ENCODE results near the gene NUCB1. TPM values are rescaled to one million over a fixed set of nuclear protein-coding genes. Genes with fewer than 3 reads are reported as not detected.

NUCB1 gene
- total RNA-seq, 1 experiment from 2014 or later: 153 TPM

- peaks cover 18% of the 10 kb centered on the region for H3K4me1 Mint-ChIP-seq
- CTCF ChIA-PET: interaction anchor here (0.5 to 2.1 kb wide), 3 partner anchors 17 to 155 kb away, joined by 4 to 11 read pairs (median 5); partner anchors contain the start of genes GYS1 and RUVBL2
- POLR2A ChIA-PET: no interaction called here
Observed at GRCh38 chr19:48953141-48953540, 53.0 kb downstream of the NUCB1 start.

GRCh38 chr19:48953990-48954594, 54.0 kb downstream of the NUCB1 start:
- ChIA-PET CTCF (interaction anchor here (0.6 to 2.1 kb wide), 7 partner anchors 8 to 192 kb away, joined by 3 to 11 read pairs (median 4); partner anchors contain the start of gene RUVBL2), POLR2A (interaction anchor here (0.5 to 1.5 kb wide), 4 partner anchors 13 to 196 kb away, joined by 3 to 5 read pairs (median 4); no protein-coding TSS in a partner anchor)
- Mint-ChIP-seq H3K9me3 (no peaks in the 10 kb centered on the region), H3K27me3 (ENCODE audit: low read depth) (peaks cover 15% of the 10 kb centered on the region), H3K4me3 (peak overlapping the region; percentile 86), H3K27ac (peak overlapping the region; percentile 96), H3K4me1 (peaks cover 18% of the 10 kb centered on the region), H3K36me3 (peaks cover 37% of the 10 kb centered on the region)
- DNase-seq (ENCODE audit: low spot score): no peak
- no peak for ATAC-seq
- TF ChIP-seq STAT6 (CRISPR knock-in tag; conservative IDR thresholded peaks at IDR 0.05; ENCODE audit: low read depth) (no peak), MAX (CRISPR knock-in tag; IDR thresholded peaks at IDR 0.05) (no peak; the same call in 1 of the 2 replicates), ZNF425 (CRISPR knock-in tag; conservative IDR thresholded peaks at IDR 0.05) (no peak), PREB (CRISPR knock-in tag; IDR thresholded peaks at IDR 0.05; ENCODE audit: borderline replicate concordance) (no peak), CDX4 (CRISPR knock-in tag; IDR thresholded peaks at IDR 0.05; ENCODE audit: borderline replicate concordance) (no peak), GTF2I (CRISPR knock-in tag; conservative IDR thresholded peaks at IDR 0.05) (0 out of 2 replicates have a peak, but pooled peaks have one; percentile 45), ZNF232 (CRISPR knock-in tag; IDR thresholded peaks at IDR 0.05) (no peak), ZNF138 (CRISPR knock-in tag; conservative IDR thresholded peaks at IDR 0.05) (no peak), ZNF121 (CRISPR knock-in tag; IDR thresholded peaks at IDR 0.05) (peak; percentile 12; the same call in 1 of the 2 replicates)

More at GRCh38 chr19:48953141-48953540, 53.0 kb downstream of the NUCB1 start:
- H3K4me3 Mint-ChIP-seq: peak overlapping the region; percentile 16; the same call in 1 of the 2 replicates
- ATAC-seq (no peak), DNase-seq (ENCODE audit: low spot score) (no peak)
- TF ChIP-seq GABPB1 (CRISPR knock-in tag; IDR thresholded peaks at IDR 0.05) (no peak), ATF2 (CRISPR knock-in tag; IDR thresholded peaks at IDR 0.05; ENCODE audit: borderline replicate concordance, low read depth) (no peak), FOXK1 (CRISPR knock-in tag; IDR thresholded peaks at IDR 0.05) (no peak), NFATC4 (CRISPR knock-in tag; IDR thresholded peaks at IDR 0.05) (no peak), SMAD3 (CRISPR knock-in tag; IDR thresholded peaks at IDR 0.05; ENCODE audit: borderline replicate concordance) (no peak), KAT7 (CRISPR knock-in tag; IDR thresholded peaks at IDR 0.05; ENCODE audit: borderline replicate concordance) (no peak), CREB1 (CRISPR knock-in tag; IDR thresholded peaks at IDR 0.05) (no peak), E2F5 (CRISPR knock-in tag; IDR thresholded peaks at IDR 0.05) (no peak), ZMAT4 (CRISPR knock-in tag; IDR thresholded peaks at IDR 0.05) (no peak), FOXP1 (CRISPR knock-in tag; IDR thresholded peaks at IDR 0.05; ENCODE audit: borderline replicate concordance) (no peak), MAX (CRISPR knock-in tag; IDR thresholded peaks at IDR 0.05) (no peak), USF2 (CRISPR knock-in tag; IDR thresholded peaks at IDR 0.05) (no peak), IRF2 (CRISPR knock-in tag; IDR thresholded peaks at IDR 0.05; ENCODE audit: borderline replicate concordance, low read depth) (no peak), ZNF423 (CRISPR knock-in tag; IDR thresholded peaks at IDR 0.05) (no peak)
- H3K36me3 Mint-ChIP-seq: peaks cover 28% of the 10 kb centered on the region
- H3K27ac Mint-ChIP-seq: peak overlapping the region; percentile 57; the same call in 1 of the 2 replicates
- peaks cover 17% of the 10 kb centered on the region for H3K27me3 Mint-ChIP-seq (ENCODE audit: low read depth)
- no peaks in the 10 kb centered on the region for H3K9me3 Mint-ChIP-seq

Measured in WTC11 (cell line).